Thoracic aorta (tissue), 2 donors: ENCODE data around the gene ZNRF3. TPM values are rescaled to one million over a fixed set of nuclear protein-coding genes. Genes with fewer than 3 reads are reported as not detected.

Experiments used
- ATAC-seq: fragments of 150-250 bp; one replicate; pipeline ENCODE4 v1.8.0; 2017; ENCODE audit warnings: low read depth; ENCODE audit not compliant: insufficient number of reproducible peaks, low FRiP score
- DNase-seq: peaks from one replicate; pipeline ENCODE4 v3.0.0-alpha.2; 2020; ENCODE audit warnings: low spot score
- H3K27ac ChIP-seq, 2 donors: fragments of 200-600 bp; sonication (generic); 1 replicate in 1 of 2; 2 replicates in 1 of 2; pipeline ENCODE4 v1.5.1; 2016; ENCODE audit warnings: mild to moderate bottlenecking in 2 of 2, moderate library complexity in 2 of 2
- H3K27me3 ChIP-seq: fragments of 200-600 bp; sonication (generic); replicated peaks from 2 replicates; pipeline ENCODE4 v1.6.0; 2016; ENCODE audit warnings: mild to moderate bottlenecking; ENCODE audit not compliant: insufficient read depth
- H3K36me3 ChIP-seq: fragments of 200-600 bp; sonication (generic); one replicate; pipeline ENCODE4 v1.5.1; 2016
- H3K4me1 ChIP-seq, 2 donors: fragments of 200-600 bp; sonication (generic); 1 replicate in 1 of 2; 2 replicates in 1 of 2; pipeline versions ENCODE4 v1.5.1 to v1.6.0; 2016; ENCODE audit warnings: low read depth in 2 of 2, mild to moderate bottlenecking in 1 of 2; ENCODE audit not compliant: control insufficient read depth in 1 of 2
- H3K4me3 ChIP-seq: fragments of 200-600 bp; sonication (generic); 2 replicates; pipeline ENCODE4 v1.5.1; 2016; ENCODE audit warnings: mild to moderate bottlenecking
- H3K9me3 ChIP-seq: fragments of 200-600 bp; sonication (generic); 2 replicates; pipeline ENCODE4 v1.5.1; 2016
- total RNA-seq, 2 donors: library from RNA; depleted of rRNA; stranded (reverse); fragments of >200 nt; gene quantifications; one replicate each; pipeline versions ENCODE4 v1.1.0 to v1.2.3, GENCODE V29; 2016
- TF ChIP-seq, protein P1 (sequence below): fragments of 200-600 bp; sonication (generic); IDR thresholded peaks from one replicate; pipeline ENCODE4 v1.5.1; 2019; ENCODE audit warnings: antibody characterized with exemption

Gene ZNRF3
- total RNA-seq, 2 donors from 2014 or later: 17.2 to 23.1 TPM

GRCh38 chr22:28940441-28940840, 57.1 kb downstream of the ZNRF3 start:
- TF ChIP-seq, protein P1, sequence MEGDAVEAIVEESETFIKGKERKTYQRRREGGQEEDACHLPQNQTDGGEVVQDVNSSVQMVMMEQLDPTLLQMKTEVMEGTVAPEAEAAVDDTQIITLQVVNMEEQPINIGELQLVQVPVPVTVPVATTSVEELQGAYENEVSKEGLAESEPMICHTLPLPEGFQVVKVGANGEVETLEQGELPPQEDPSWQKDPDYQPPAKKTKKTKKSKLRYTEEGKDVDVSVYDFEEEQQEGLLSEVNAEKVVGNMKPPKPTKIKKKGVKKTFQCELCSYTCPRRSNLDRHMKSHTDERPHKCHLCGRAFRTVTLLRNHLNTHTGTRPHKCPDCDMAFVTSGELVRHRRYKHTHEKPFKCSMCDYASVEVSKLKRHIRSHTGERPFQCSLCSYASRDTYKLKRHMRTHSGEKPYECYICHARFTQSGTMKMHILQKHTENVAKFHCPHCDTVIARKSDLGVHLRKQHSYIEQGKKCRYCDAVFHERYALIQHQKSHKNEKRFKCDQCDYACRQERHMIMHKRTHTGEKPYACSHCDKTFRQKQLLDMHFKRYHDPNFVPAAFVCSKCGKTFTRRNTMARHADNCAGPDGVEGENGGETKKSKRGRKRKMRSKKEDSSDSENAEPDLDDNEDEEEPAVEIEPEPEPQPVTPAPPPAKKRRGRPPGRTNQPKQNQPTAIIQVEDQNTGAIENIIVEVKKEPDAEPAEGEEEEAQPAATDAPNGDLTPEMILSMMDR: no peak

GRCh38 chr22:28942333-28942732, 59.0 kb downstream of the ZNRF3 start:
- ATAC-seq (no peak), DNase-seq (no peak)
- H3K4me1 ChIP-seq: peaks cover 13 to 62% of the 10 kb centered on the region in 2 donors
- H3K27ac ChIP-seq: peak overlapping the region in 1 of 2 donors; percentile 28
- no peak overlapping the region for H3K4me3 ChIP-seq
- no peaks in the 10 kb centered on the region for H3K27me3 ChIP-seq
- H3K36me3 ChIP-seq: no peaks in the 10 kb centered on the region
- H3K9me3 ChIP-seq: no peaks in the 10 kb centered on the region
- TF ChIP-seq, protein P1: no peak

More at GRCh38 chr22:28940441-28940840, 57.1 kb downstream of the ZNRF3 start:
- peak overlapping the region; percentile 14 to 20 for H3K27ac ChIP-seq
- no peak overlapping the region for H3K4me3 ChIP-seq
- peaks cover 14 to 77% of the 10 kb centered on the region in 2 donors for H3K4me1 ChIP-seq
- no peak for DNase-seq
- H3K36me3 ChIP-seq: no peaks in the 10 kb centered on the region
- H3K9me3 ChIP-seq: no peaks in the 10 kb centered on the region
- no peaks in the 10 kb centered on the region for H3K27me3 ChIP-seq
- ATAC-seq: no peak

GRCh38 chr22:28942801-28943500, 59.6 kb downstream of the ZNRF3 start:
- H3K36me3 ChIP-seq: no peaks in the 10 kb centered on the region
- ATAC-seq: no peak
- H3K27ac ChIP-seq: no peak overlapping the region
- H3K9me3 ChIP-seq: no peaks in the 10 kb centered on the region
- TF ChIP-seq, protein P1: no peak
- H3K27me3 ChIP-seq: no peaks in the 10 kb centered on the region
- H3K4me3 ChIP-seq: no peak overlapping the region
- peaks cover 13 to 56% of the 10 kb centered on the region in 2 donors for H3K4me1 ChIP-seq
- DNase-seq: no peak

DNA sequence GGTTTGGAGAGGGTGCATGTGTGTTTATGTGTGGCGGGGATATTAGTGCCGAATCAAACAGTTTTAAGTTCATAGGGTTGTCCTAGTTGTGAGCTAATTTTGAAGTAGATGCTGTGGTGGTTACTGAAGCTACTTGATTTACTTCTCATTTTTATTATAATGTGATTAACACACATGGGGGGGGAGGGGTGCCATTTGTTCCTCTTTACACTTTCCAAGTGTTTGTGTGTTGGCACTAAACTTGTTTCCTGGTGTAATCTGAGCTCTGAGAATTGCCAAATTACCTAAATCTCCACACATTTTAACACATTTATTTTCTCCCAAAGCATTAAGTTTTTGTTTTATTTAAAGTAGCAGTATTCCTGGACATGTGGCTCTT, 60.1 kb downstream of the ZNRF3 start:
- Histone ChIP-seq H3K27ac (no peak overlapping the region), H3K4me3 (no peak overlapping the region), H3K4me1 (peaks cover 13 to 51% of the 10 kb centered on the region in 2 donors), H3K36me3 (no peaks in the 10 kb centered on the region), H3K27me3 (no peaks in the 10 kb centered on the region), H3K9me3 (no peaks in the 10 kb centered on the region)
- TF ChIP-seq, protein P1: no peak
- ATAC-seq (no peak), DNase-seq (no peak)

DNA sequence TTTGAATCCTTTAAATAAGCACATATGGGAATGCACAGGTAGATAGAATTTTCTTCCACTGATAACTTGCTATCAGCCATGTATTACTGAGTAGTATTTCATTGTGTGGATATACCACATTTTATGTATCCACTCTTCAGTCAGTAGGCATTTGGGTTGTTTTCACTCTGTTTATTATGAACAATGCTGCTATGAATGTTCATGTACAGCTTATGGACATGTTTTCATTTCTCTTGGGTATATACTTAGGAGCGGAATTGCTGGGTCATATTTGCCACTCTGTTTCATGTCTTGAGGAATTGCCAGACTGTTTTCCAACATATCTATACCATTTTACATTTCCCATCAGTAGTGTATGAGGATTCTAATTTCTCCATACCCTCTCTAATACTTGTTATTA, 63.8 kb downstream of the ZNRF3 start:
- no peak overlapping the region for H3K4me3 ChIP-seq
- TF ChIP-seq, protein P1: no peak
- no peaks in the 10 kb centered on the region for H3K27me3 ChIP-seq
- H3K9me3 ChIP-seq: no peaks in the 10 kb centered on the region
- peaks cover 25 to 50% of the 10 kb centered on the region in 2 donors for H3K4me1 ChIP-seq
- H3K27ac ChIP-seq: no peak overlapping the region
- ATAC-seq (no peak), DNase-seq (no peak)
- no peaks in the 10 kb centered on the region for H3K36me3 ChIP-seq
